ENCODE measurements around the gene CTDP1. TPM values are rescaled to one million over a fixed set of nuclear protein-coding genes. Genes with fewer than 3 reads are reported as not detected.
A peak's percentile ranks its signal among the peaks of the same experiment; 100 is the strongest.

Gene CTDP1
- total and polyA plus RNA-seq, 9 of the 15 experiments (the other 6 are each of a cell fraction or from before 2014, with no cell fraction given), result 0.07 to 19.2 (median 4.0) TPM

DNA sequence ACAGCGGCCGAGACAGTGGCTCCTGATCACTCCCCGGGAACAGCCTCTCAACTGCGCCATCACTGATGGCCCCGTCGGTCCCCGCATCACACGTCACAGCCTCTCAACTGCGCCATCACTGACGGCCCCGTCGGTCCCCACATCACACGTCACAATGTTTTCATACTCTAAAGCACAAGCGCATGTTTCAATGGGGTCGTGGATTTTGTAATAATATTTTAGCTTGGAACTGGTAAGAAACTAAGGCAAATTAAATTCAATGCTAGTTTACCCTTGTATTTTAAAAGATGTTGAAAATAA, 44.2 kb upstream of the CTDP1 start (continued):
- TF ChIP-seq CREM (IDR thresholded peaks at IDR 0.05; ENCODE audit: low read depth) (peak; percentile 96), PHF8 (IDR thresholded peaks at IDR 0.05; ENCODE audit: borderline replicate concordance, low read length) (no peak), ATF1 (CRISPR knock-in tag; IDR thresholded peaks at IDR 0.05) (peak; percentile 46; the same call in 1 of the 2 replicates), ATF1 (tag; IDR thresholded peaks at IDR 0.05) (peak; percentile 70; the same call in 1 of the 2 replicates), RBM25 (IDR thresholded peaks at IDR 0.05; ENCODE audit: low read depth, low read length, severe bottlenecking) (no peak), L3MBTL2 (IDR thresholded peaks at IDR 0.05) (no peak), MTA1 (IDR thresholded peaks at IDR 0.05; ENCODE audit: borderline replicate concordance) (peak; percentile 90), ZNF75A (CRISPR knock-in tag; IDR thresholded peaks at IDR 0.05) (no peak)

DNA sequence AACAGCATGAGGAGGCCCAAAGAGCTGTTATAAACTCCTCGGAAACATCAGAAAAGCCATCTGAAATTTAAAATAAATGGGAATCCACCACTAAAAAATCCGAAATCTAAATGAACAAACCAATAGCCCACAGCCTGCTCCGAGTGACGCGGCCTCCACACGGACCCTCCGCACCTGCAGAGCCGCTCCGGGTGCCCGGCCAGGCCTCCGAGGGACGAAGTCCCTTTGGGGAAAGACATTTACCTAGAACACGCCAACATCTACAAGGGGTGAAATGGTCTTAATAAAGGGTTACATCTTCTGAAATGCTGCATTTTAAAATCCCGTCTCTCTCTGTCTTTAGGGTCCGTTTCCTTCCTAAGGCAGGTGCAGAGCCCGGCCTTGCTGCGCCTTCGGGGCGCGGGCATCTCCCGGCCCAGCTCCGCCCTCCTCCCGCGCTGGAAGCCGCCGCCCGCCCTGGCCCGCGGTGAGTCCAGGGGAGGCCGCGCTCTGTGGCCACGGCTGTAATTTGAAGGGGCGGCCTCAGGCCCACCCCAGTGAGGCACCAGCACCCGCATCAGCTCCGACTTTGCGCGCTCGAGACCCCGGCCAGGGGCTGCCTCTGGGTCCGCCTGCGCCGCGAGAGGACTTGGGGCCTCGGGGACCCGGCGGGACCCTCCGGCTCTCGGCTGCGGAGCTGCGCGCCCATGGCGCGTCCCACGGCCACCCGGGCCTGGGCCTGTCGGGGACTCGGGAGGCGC, 42.3 kb upstream of the CTDP1 start:
- Histone ChIP-seq H3K9ac (ENCODE audit: insufficient read depth in 1 of 2, low read depth in 2 of 2, low read length in 2 of 2) (no peak overlapping the region), H3K9me3 (replicated peaks; ENCODE audit: control insufficient read depth, insufficient read depth, low read depth, low read length) (no peaks in the 10 kb centered on the region; the same call in 1 of the 2 replicates), H4K20me1 (replicated peaks; ENCODE audit: control insufficient read depth, insufficient read depth, low read length) (no peaks in the 10 kb centered on the region), H3K79me2 (ENCODE audit: control insufficient read depth, insufficient read depth, low read length) (no peaks in the 10 kb centered on the region), H3K9me1 (ENCODE audit: control insufficient read depth, insufficient read depth, low read length) (no peaks in the 10 kb centered on the region), H2AFZ (ENCODE audit: low read depth, low read length) (no peak overlapping the region), H3K4me3 (no peak overlapping the region), H3K36me3 (ENCODE audit: control insufficient read depth, insufficient read depth, low read length) (no peaks in the 10 kb centered on the region), H3K4me2 (ENCODE audit: insufficient read depth, low read length) (no peak overlapping the region), H3K27ac (ENCODE audit: extremely low read depth, low read depth, low read length) (no peak overlapping the region), H3K27me3 (ENCODE audit: control insufficient read depth in 2 of 2, insufficient read depth in 2 of 2, low read length in 2 of 2) (peaks cover 0 to 6% of the 10 kb centered on the region in 2 experiments; a peak in 1 of 5 replicates), H3K4me1 (replicated peaks in 1 of 2; ENCODE audit: control insufficient read depth in 2 of 2, insufficient read depth in 2 of 2, low read length in 2 of 2) (0 out of 5 replicates have a peak, but pooled peaks cover 0 to 9% of the 10 kb centered on the region in 2 experiments)
- in situ Hi-C loops (cut with MboI) (no loop called here), intact Hi-C loops (cut with micrococcal nuclease) (no loop called here)
- ChIA-PET POLR2A (interaction anchor here (0.7 kb wide), 1 partner anchor 164 kb away, joined by 3 read pairs; no protein-coding TSS in a partner anchor), CTCF (ENCODE audit: low intra/inter-chr PET ratio) (no interaction called here)
- WGBS (ENCODE audit: insufficient coverage, low coverage, missing lambda C conversion rate), result 25% methylated on average over 11 of the region's 58 CpGs
- DNase-seq (ENCODE audit: extremely low read depth in 1 of 4, low spot score in 3 of 4), result no peak
- ATAC-seq, result no peak
- no peak for FAIRE-seq
- BruUV-seq (replicated peaks), result no TSS peak
- no peak for TF ChIP-seq TCF3 (CRISPR knock-in tag; IDR thresholded peaks at IDR 0.05)
- TF ChIP-seq IFI16 (CRISPR knock-in tag; IDR thresholded peaks at IDR 0.05), result no peak
- TF ChIP-seq NR2F6 (CRISPR knock-in tag; IDR thresholded peaks at IDR 0.05), result no peak
- no peak for TF ChIP-seq RBM39 (optimal IDR thresholded peaks at IDR 0.05; ENCODE audit: low read depth, low read length)
- TF ChIP-seq RCOR1 (IDR thresholded peaks at IDR 0.05; ENCODE audit: borderline replicate concordance in 1 of 2, low read depth in 2 of 2, low read length in 2 of 2), result no peak
